GM12864 (cell line): ENCODE data around the gene LRRC55.

ENCODE experiments used
- DNase-seq: peaks from one replicate; pipeline ENCODE4 v3.0.0-alpha.2; 2011; ENCODE audit warnings: low read depth
- H3K4me3 ChIP-seq: 2 replicates; pipeline ENCODE4 v1.5.1; 2011; ENCODE audit warnings: mild to moderate bottlenecking, low read depth, low read length, control low read depth
- CTCF ChIP-seq: IDR thresholded peaks from 2 replicates; pipeline ENCODE4 v1.5.1; 2011; ENCODE audit warnings: low read depth, mild to moderate bottlenecking, moderate library complexity, low read length, control low read depth, inconsistent platforms; ENCODE audit errors: missing control alignments

The LRRC55 gene

GRCh38 chr11:57154739-57155138, 27.0 kb upstream of the LRRC55 start:
- DNase-seq, result no peak
- H3K4me3 ChIP-seq, result no peak overlapping the region
- no peak for TF ChIP-seq CTCF

GRCh38 chr11:57155400-57155799, 26.4 kb upstream of the LRRC55 start:
- no peak for TF ChIP-seq CTCF
- no peak overlapping the region for H3K4me3 ChIP-seq
- no peak for DNase-seq

GRCh38 chr11:57155838-57156607, 25.7 kb upstream of the LRRC55 start:
- no peak for TF ChIP-seq CTCF
- DNase-seq, result no peak
- H3K4me3 ChIP-seq, result no peak overlapping the region

- H3K4me3 ChIP-seq, result no peak overlapping the region
- TF ChIP-seq CTCF, result no peak
- no peak for DNase-seq
These were observed 24.8 kb upstream of the LRRC55 start for GRCh38 chr11:57156928-57157327.

GRCh38 chr11:57157624-57158023, 24.1 kb upstream of the LRRC55 start:
- no peak for DNase-seq
- no peak for TF ChIP-seq CTCF
- H3K4me3 ChIP-seq, result no peak overlapping the region

- no peak for TF ChIP-seq CTCF
- no peak overlapping the region for H3K4me3 ChIP-seq
These were observed 23.6 kb upstream of the LRRC55 start for GRCh38 chr11:57158180-57158579.

GRCh38 chr11:57158599-57158998, 23.2 kb upstream of the LRRC55 start:
- no peak for DNase-seq
- no peak for TF ChIP-seq CTCF
- no peak overlapping the region for H3K4me3 ChIP-seq

More at GRCh38 chr11:57158180-57158579, 23.6 kb upstream of the LRRC55 start:
- no peak for DNase-seq
